ENCODE results near the gene CACNA1C. TPM values are rescaled to one million over a fixed set of nuclear protein-coding genes. Genes with fewer than 3 reads are reported as not detected.
A peak's percentile ranks its signal among the peaks of the same experiment; 100 is the strongest.

Gene CACNA1C
- total RNA-seq, 6 donors from 2014 or later: 5.2 to 45.1 (median 8.8) TPM

GRCh38 chr12:2422591-2422990 lies 369.8 kb downstream of the CACNA1C start:
- H3K4me3 ChIP-seq: no peak overlapping the region
- DNase-seq: no peak
- 49 to 59% methylated on average over 7 to 8 of the region's 8 CpGs for WGBS, 2 donors
- TF ChIP-seq POLR2A (IDR thresholded peaks at IDR 0.05) (no peak), EP300 (IDR thresholded peaks at IDR 0.05) (no peak), POLR2AphosphoS5 (IDR thresholded peaks at IDR 0.05) (no peak), CTCF (IDR thresholded peaks at IDR 0.05) (no peak)
- no peaks in the 10 kb centered on the region for H3K36me3 ChIP-seq
- no peaks in the 10 kb centered on the region for H3K4me1 ChIP-seq
- H3K27me3 ChIP-seq: no peaks in the 10 kb centered on the region
- no peaks in the 10 kb centered on the region for H3K9me3 ChIP-seq
- peak in 1 of 2 donors; percentile 20 for ATAC-seq (ENCODE audit: low FRiP score in 2 of 2)
- no peak overlapping the region for H3K27ac ChIP-seq

GRCh38 chr12:2429032-2429431 lies 376.2 kb downstream of the CACNA1C start:
- TF ChIP-seq EP300 (IDR thresholded peaks at IDR 0.05) (no peak), POLR2A (IDR thresholded peaks at IDR 0.05) (no peak), POLR2AphosphoS5 (IDR thresholded peaks at IDR 0.05) (no peak), CTCF (IDR thresholded peaks at IDR 0.05) (no peak)
- WGBS, 2 donors: 82 to 83% methylated on average over 2 to 4 of the region's 4 CpGs
- no peaks in the 10 kb centered on the region for H3K36me3 ChIP-seq
- no peaks in the 10 kb centered on the region for H3K4me1 ChIP-seq
- no peak for ATAC-seq (ENCODE audit: low FRiP score in 2 of 2)
- H3K27ac ChIP-seq: no peak overlapping the region
- no peaks in the 10 kb centered on the region for H3K9me3 ChIP-seq
- no peaks in the 10 kb centered on the region for H3K27me3 ChIP-seq
- DNase-seq: no peak
- no peak overlapping the region for H3K4me3 ChIP-seq

GRCh38 chr12:2431810-2432209 lies 379.0 kb downstream of the CACNA1C start:
- Histone ChIP-seq H3K27me3 (no peaks in the 10 kb centered on the region), H3K36me3 (no peaks in the 10 kb centered on the region), H3K4me1 (no peaks in the 10 kb centered on the region), H3K27ac (no peak overlapping the region), H3K4me3 (no peak overlapping the region), H3K9me3 (no peaks in the 10 kb centered on the region)
- ATAC-seq (ENCODE audit: low FRiP score in 2 of 2): no peak
- DNase-seq: no peak
- TF ChIP-seq POLR2AphosphoS5 (IDR thresholded peaks at IDR 0.05) (no peak), CTCF (IDR thresholded peaks at IDR 0.05) (no peak), EP300 (IDR thresholded peaks at IDR 0.05) (no peak), POLR2A (IDR thresholded peaks at IDR 0.05) (no peak)
- WGBS, 2 donors: 35 to 58% methylated on average over 1 of the region's 1 CpG

- no peaks in the 10 kb centered on the region for H3K9me3 ChIP-seq
- H3K27me3 ChIP-seq: no peaks in the 10 kb centered on the region
- H3K4me3 ChIP-seq: no peak overlapping the region
- no peak overlapping the region for H3K27ac ChIP-seq
- TF ChIP-seq EP300 (IDR thresholded peaks at IDR 0.05): no peak
- no peak for TF ChIP-seq POLR2A (IDR thresholded peaks at IDR 0.05)
- no peak for TF ChIP-seq POLR2AphosphoS5 (IDR thresholded peaks at IDR 0.05)
- no peak for TF ChIP-seq CTCF (IDR thresholded peaks at IDR 0.05)
- no peaks in the 10 kb centered on the region for H3K36me3 ChIP-seq
- DNase-seq: no peak
- no peak for ATAC-seq (ENCODE audit: low FRiP score in 2 of 2)
- WGBS, 2 donors: 70 to 83% methylated on average over 5 of the region's 5 CpGs
- H3K4me1 ChIP-seq: no peaks in the 10 kb centered on the region
Observed at GRCh38 chr12:2432856-2433255, 380.1 kb downstream of the CACNA1C start.

GRCh38 chr12:2435511-2435910 lies 382.7 kb downstream of the CACNA1C start:
- Histone ChIP-seq H3K4me3 (no peak overlapping the region), H3K27ac (no peak overlapping the region), H3K4me1 (no peaks in the 10 kb centered on the region), H3K9me3 (no peaks in the 10 kb centered on the region), H3K36me3 (no peaks in the 10 kb centered on the region), H3K27me3 (no peaks in the 10 kb centered on the region)
- TF ChIP-seq CTCF (IDR thresholded peaks at IDR 0.05): no peak
- TF ChIP-seq POLR2A (IDR thresholded peaks at IDR 0.05): no peak
- TF ChIP-seq POLR2AphosphoS5 (IDR thresholded peaks at IDR 0.05): no peak
- no peak for TF ChIP-seq EP300 (IDR thresholded peaks at IDR 0.05)
- whole genome bisulfite sequencing, 2 donors: 82 to 84% methylated on average over 6 to 11 of the region's 11 CpGs
- DNase-seq (no peak), ATAC-seq (ENCODE audit: low FRiP score in 2 of 2) (no peak)

Measured in upper lobe of left lung (tissue), 6 donors.